Measurements from ENCODE around the gene CYP4A11.
"Not testable (repeated sequence)": the region's sequence is repeated elsewhere in the genome, so short reads cannot be mapped to it uniquely, and the experiment has no call there.

Gene CYP4A11

DNA sequence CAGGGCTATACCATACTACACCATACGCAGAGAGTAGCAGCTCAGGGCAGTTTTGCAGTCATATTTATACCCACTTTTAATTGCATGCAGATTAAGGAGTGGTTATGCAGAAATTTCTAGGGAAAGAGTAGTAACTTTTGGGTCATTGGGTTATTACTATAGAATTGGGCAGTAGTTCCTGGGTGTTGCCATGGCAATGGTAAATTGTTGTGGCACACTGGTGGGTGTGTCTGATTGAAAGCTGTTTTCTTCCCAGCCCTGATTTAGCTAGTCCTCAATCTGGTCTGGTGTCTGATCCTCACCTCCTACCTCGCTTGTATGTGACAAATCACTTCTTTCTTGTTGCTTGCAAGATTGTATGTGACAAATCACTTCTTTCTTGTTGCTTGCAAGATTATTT, 30.5 kb downstream of the CYP4A11 start:
- no peaks in the 10 kb centered on the region for H3K27me3 ChIP-seq (ENCODE audit: control insufficient read depth, insufficient read depth, low read length)
- H3K9me3 ChIP-seq (ENCODE audit: control insufficient read depth, insufficient read depth, low read length): peaks cover 8% of the 10 kb centered on the region; the same call in 1 of the 2 replicates
- no peaks in the 10 kb centered on the region for H3K36me3 ChIP-seq (ENCODE audit: control insufficient read depth, insufficient read depth, low read length)
- H3K4me1 ChIP-seq (ENCODE audit: control insufficient read depth, insufficient read depth, low read length): no peaks in the 10 kb centered on the region
- no peak overlapping the region for H3K27ac ChIP-seq (ENCODE audit: low read depth, low read length)
- H3K9ac ChIP-seq (ENCODE audit: low read depth, low read length): no peak overlapping the region
- H3K4me3 ChIP-seq (ENCODE audit: low read depth, low read length): no peak overlapping the region

GRCh38 chr1:46903481-46903880, 37.8 kb downstream of the CYP4A11 start:
- peaks cover 15% of the 10 kb centered on the region; the same call in 1 of the 2 replicates for H3K9me3 ChIP-seq (ENCODE audit: control insufficient read depth, insufficient read depth, low read length)
- no peak overlapping the region for H3K4me3 ChIP-seq (ENCODE audit: low read depth, low read length)
- no peaks in the 10 kb centered on the region for H3K36me3 ChIP-seq (ENCODE audit: control insufficient read depth, insufficient read depth, low read length)
- H3K27ac ChIP-seq (ENCODE audit: low read depth, low read length): no peak overlapping the region
- no peak overlapping the region for H3K9ac ChIP-seq (ENCODE audit: low read depth, low read length)
- no peaks in the 10 kb centered on the region for H3K4me1 ChIP-seq (ENCODE audit: control insufficient read depth, insufficient read depth, low read length)
- no peaks in the 10 kb centered on the region for H3K27me3 ChIP-seq (ENCODE audit: control insufficient read depth, insufficient read depth, low read length)

GRCh38 chr1:46900401-46900800, 40.9 kb downstream of the CYP4A11 start:
- no peaks in the 10 kb centered on the region for H3K27me3 ChIP-seq (ENCODE audit: control insufficient read depth, insufficient read depth, low read length)
- H3K9me3 ChIP-seq (ENCODE audit: control insufficient read depth, insufficient read depth, low read length): peaks cover 7% of the 10 kb centered on the region; the same call in 1 of the 2 replicates
- H3K9ac ChIP-seq (ENCODE audit: low read depth, low read length): no peak overlapping the region
- no peak overlapping the region for H3K4me3 ChIP-seq (ENCODE audit: low read depth, low read length)
- H3K36me3 ChIP-seq (ENCODE audit: control insufficient read depth, insufficient read depth, low read length): no peaks in the 10 kb centered on the region
- H3K4me1 ChIP-seq (ENCODE audit: control insufficient read depth, insufficient read depth, low read length): no peaks in the 10 kb centered on the region
- H3K27ac ChIP-seq (ENCODE audit: low read depth, low read length): no peak overlapping the region

DNA sequence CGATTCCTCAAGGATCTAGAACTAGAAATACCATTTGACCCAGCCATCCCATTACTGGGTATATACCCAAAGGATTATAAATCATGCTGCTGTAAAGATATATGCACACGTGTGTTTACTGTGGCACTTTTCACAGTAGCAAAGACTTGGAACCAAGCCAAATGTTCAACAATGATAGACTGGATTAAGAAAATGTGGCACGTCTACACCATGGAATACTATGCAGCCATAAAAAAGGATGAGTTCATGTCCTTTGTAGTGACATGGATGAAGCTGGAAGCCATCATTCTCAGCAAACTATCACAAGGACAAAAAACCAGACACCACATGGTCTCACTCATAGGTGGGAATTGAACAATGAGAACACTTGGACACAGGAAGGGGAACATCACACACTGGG, 59.6 kb downstream of the CYP4A11 start:
- H3K4me1 ChIP-seq (ENCODE audit: control insufficient read depth, insufficient read depth, low read length); H3K27ac ChIP-seq (ENCODE audit: low read depth, low read length); H3K27me3 ChIP-seq (ENCODE audit: control insufficient read depth, insufficient read depth, low read length); H3K36me3 ChIP-seq (ENCODE audit: control insufficient read depth, insufficient read depth, low read length); H3K9me3 ChIP-seq (ENCODE audit: control insufficient read depth, insufficient read depth, low read length); H3K9ac ChIP-seq (ENCODE audit: low read depth, low read length); H3K4me3 ChIP-seq (ENCODE audit: low read depth, low read length): not testable (repeated sequence)
